DOHH2 (cell line): ENCODE measurements around the gene NRCAM.

Source experiments
- H3F3A ChIP-seq: fragments of 200-600 bp; sonication (generic), shearing (Covaris generic); 2 replicates; pipeline ENCODE4 v1.6.0; 2016; ENCODE audit warnings: antibody characterized with exemption, mild to moderate bottlenecking; ENCODE audit not compliant: control insufficient read depth, insufficient read depth
- H3K27ac ChIP-seq: fragments of 200-600 bp; sonication (generic); 2 replicates; pipeline ENCODE4 v1.5.1; 2014; ENCODE audit warnings: low read depth, mild to moderate bottlenecking, low read length, moderate library complexity
- H3K27me3 ChIP-seq: fragments of 200-600 bp; sonication (generic); 2 replicates; pipeline ENCODE4 v1.6.1; 2014; ENCODE audit warnings: mild to moderate bottlenecking, low read length, mixed read lengths; ENCODE audit not compliant: control insufficient read depth
- H3K36me3 ChIP-seq: fragments of 200-600 bp; sonication (generic); 2 replicates; pipeline ENCODE4 v1.6.1; 2014; ENCODE audit warnings: mild to moderate bottlenecking, low read length, moderate library complexity, mixed read lengths; ENCODE audit not compliant: control insufficient read depth
- H3K4me1 ChIP-seq: fragments of 200-600 bp; sonication (generic); 2 replicates; pipeline ENCODE4 v1.6.1; 2014; ENCODE audit warnings: mild to moderate bottlenecking, low read length, mixed read lengths; ENCODE audit not compliant: control insufficient read depth
- H3K4me2 ChIP-seq: fragments of 200-600 bp; sonication (generic); 2 replicates; pipeline ENCODE4 v1.6.0; 2014; ENCODE audit warnings: mild to moderate bottlenecking, low read length, moderate library complexity
- H3K4me3 ChIP-seq: fragments of 200-600 bp; sonication (generic); 2 replicates; pipeline ENCODE4 v1.5.1; 2014; ENCODE audit warnings: mild to moderate bottlenecking, low read length, mixed read lengths
- H3K79me2 ChIP-seq: fragments of 200-600 bp; sonication (generic); 2 replicates; pipeline ENCODE4 v1.6.1; 2014; ENCODE audit warnings: mild to moderate bottlenecking, low read length, mixed read lengths; ENCODE audit not compliant: control insufficient read depth
- H3K9me2 ChIP-seq: fragments of 200-600 bp; sonication (generic); replicated peaks from 2 replicates; pipeline ENCODE4 v1.6.1; 2014; ENCODE audit warnings: mild to moderate bottlenecking, low read length, mixed read lengths; ENCODE audit not compliant: control insufficient read depth
- H3K9me3 ChIP-seq: fragments of 200-600 bp; sonication (generic); 2 replicates; pipeline ENCODE4 v1.6.1; 2014; ENCODE audit warnings: antibody characterized with exemption, low read length, mixed read lengths; ENCODE audit not compliant: control insufficient read depth, insufficient read depth
- H4K20me1 ChIP-seq: fragments of 200-600 bp; sonication (generic); 2 replicates; pipeline ENCODE4 v1.6.0; 2014; ENCODE audit warnings: low read depth, mild to moderate bottlenecking, antibody characterized with exemption, low read length, moderate library complexity; ENCODE audit not compliant: control insufficient read depth, insufficient read depth
- CTCF ChIP-seq: fragments of 200-600 bp; sonication (generic); IDR thresholded peaks from one replicate; pipeline ENCODE4 v1.5.1; 2014; ENCODE audit warnings: antibody characterized with exemption, mild to moderate bottlenecking, low read depth, low read length; ENCODE audit not compliant: poor library complexity, severe bottlenecking
- EZH2phosphoT487 ChIP-seq: fragments of 200-600 bp; sonication (generic); IDR thresholded peaks from 2 replicates; pipeline ENCODE4 v1.6.1; 2017; ENCODE audit warnings: borderline replicate concordance, mild to moderate bottlenecking, antibody characterized with exemption, low read length, moderate library complexity, mixed read lengths

The NRCAM gene

GRCh38 chr7:108248821-108249220, 207.4 kb downstream of the NRCAM start:
- Histone ChIP-seq H3K27me3 (no peaks in the 10 kb centered on the region), H3F3A (no peaks in the 10 kb centered on the region), H3K9me3 (no peaks in the 10 kb centered on the region), H3K4me2 (no peak overlapping the region), H4K20me1 (no peaks in the 10 kb centered on the region), H3K79me2 (no peaks in the 10 kb centered on the region), H3K4me3 (no peak overlapping the region), H3K9me2 (no peaks in the 10 kb centered on the region), H3K36me3 (no peaks in the 10 kb centered on the region), H3K4me1 (no peaks in the 10 kb centered on the region), H3K27ac (no peak overlapping the region)
- TF ChIP-seq EZH2phosphoT487: no peak
- TF ChIP-seq CTCF: no peak

DNA sequence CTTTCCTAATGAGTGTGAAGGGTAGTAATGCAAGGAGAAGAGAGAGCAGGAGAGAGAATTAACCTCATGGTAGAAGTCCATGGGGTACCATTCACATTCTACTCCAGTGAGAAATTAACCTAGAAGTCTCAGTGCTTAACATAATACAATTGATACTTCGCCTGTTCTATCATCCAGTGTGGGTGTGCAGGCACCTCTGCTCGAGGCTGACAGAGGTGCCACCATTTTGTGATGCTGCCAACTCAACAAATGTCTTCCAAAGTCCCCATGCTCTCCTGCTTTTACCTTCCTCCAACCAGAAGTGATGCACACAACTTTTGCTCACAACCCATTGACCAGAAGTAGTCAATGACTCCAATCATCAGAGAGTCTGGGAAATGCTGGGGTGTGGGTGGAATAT, 207.8 kb downstream of the NRCAM start:
- Histone ChIP-seq H3F3A (no peaks in the 10 kb centered on the region), H3K4me2 (no peak overlapping the region), H3K9me2 (no peaks in the 10 kb centered on the region), H3K4me3 (no peak overlapping the region), H3K27me3 (no peaks in the 10 kb centered on the region), H3K9me3 (no peaks in the 10 kb centered on the region), H3K27ac (no peak overlapping the region), H3K79me2 (no peaks in the 10 kb centered on the region), H3K4me1 (no peaks in the 10 kb centered on the region), H4K20me1 (no peaks in the 10 kb centered on the region), H3K36me3 (no peaks in the 10 kb centered on the region)
- TF ChIP-seq CTCF: no peak

GRCh38 chr7:108247614-108248013, 208.6 kb downstream of the NRCAM start:
- TF ChIP-seq EZH2phosphoT487: no peak
- no peak for TF ChIP-seq CTCF
- no peak overlapping the region for H3K27ac ChIP-seq

DNA sequence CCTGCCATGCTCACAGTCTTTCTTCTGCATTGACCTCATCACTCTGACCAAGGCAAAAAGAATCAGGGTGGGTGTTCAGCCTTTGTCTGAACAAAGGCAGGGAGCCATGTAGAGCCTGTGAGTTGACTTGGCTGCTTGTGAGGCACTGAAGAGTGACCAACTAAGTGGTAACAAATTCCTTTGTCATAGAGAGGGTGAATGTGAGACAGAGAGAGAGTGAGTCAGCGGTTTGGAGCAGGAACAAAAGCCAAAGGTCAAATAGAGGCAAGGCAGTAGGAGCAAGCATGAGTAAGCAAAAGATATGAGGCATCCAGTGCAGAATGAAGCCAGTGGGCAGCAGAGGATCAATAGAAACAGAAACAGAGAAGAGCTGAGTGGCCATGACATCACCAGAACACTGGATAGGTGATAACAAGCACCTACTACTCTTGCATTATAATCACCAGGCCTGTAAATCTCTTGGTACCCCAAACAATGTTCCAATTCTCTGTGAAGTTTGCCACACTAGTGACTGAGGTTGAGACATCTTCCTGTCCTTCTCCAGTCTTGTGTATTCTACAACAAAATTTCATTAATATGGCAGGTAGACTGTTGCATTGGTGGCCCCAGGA, 209.9 kb downstream of the NRCAM start:
- Histone ChIP-seq H3K9me3 (no peaks in the 10 kb centered on the region), H3K9me2 (no peaks in the 10 kb centered on the region), H3K27ac (no peak overlapping the region), H4K20me1 (no peaks in the 10 kb centered on the region), H3K27me3 (no peaks in the 10 kb centered on the region), H3K4me2 (no peak overlapping the region), H3K4me1 (no peaks in the 10 kb centered on the region), H3K4me3 (no peak overlapping the region), H3F3A (no peaks in the 10 kb centered on the region), H3K36me3 (no peaks in the 10 kb centered on the region), H3K79me2 (no peaks in the 10 kb centered on the region)
- TF ChIP-seq EZH2phosphoT487: no peak
- no peak for TF ChIP-seq CTCF

More at GRCh38 chr7:108247614-108248013, 208.6 kb downstream of the NRCAM start:
- no peaks in the 10 kb centered on the region for H3F3A ChIP-seq
- no peak overlapping the region for H3K4me3 ChIP-seq
- H3K9me3 ChIP-seq: no peaks in the 10 kb centered on the region
- no peaks in the 10 kb centered on the region for H4K20me1 ChIP-seq
- no peaks in the 10 kb centered on the region for H3K79me2 ChIP-seq
- no peaks in the 10 kb centered on the region for H3K4me1 ChIP-seq
- no peaks in the 10 kb centered on the region for H3K27me3 ChIP-seq
- no peaks in the 10 kb centered on the region for H3K36me3 ChIP-seq
- no peak overlapping the region for H3K4me2 ChIP-seq
- no peaks in the 10 kb centered on the region for H3K9me2 ChIP-seq
